GM19372 (cell line): ENCODE data around the gene FAM120B.
"Not testable (repeated sequence)": the region's sequence is repeated elsewhere in the genome, so short reads cannot be mapped to it uniquely, and the experiment has no call there.

Source experiments
- ATAC-seq: cut with Tn5 transposase; IDR thresholded peaks from one replicate; pipeline ENCODE4 v1.9.1; 2021; ENCODE audit warnings: mild to moderate bottlenecking, low read depth, moderate library complexity; ENCODE audit not compliant: unreplicated experiment

The FAM120B gene

GRCh38 chr6:170375661-170376060, 69.1 kb downstream of the FAM120B start:
- ATAC-seq, result no peak

GRCh38 chr6:170376386-170377043, 70.0 kb downstream of the FAM120B start:
- ATAC-seq, result no peak

- no peak for ATAC-seq
Measured at GRCh38 chr6:170378502-170378901, 71.9 kb downstream of the FAM120B start.

- no peak for ATAC-seq
Measured at GRCh38 chr6:170381562-170381961, 75.0 kb downstream of the FAM120B start.

- no peak for ATAC-seq
Measured at GRCh38 chr6:170383466-170384035, 77.0 kb downstream of the FAM120B start.

- ATAC-seq, result no peak
Measured at GRCh38 chr6:170385506-170385905, 78.9 kb downstream of the FAM120B start.

- ATAC-seq, result no peak
Measured at GRCh38 chr6:170388113-170388512, 81.6 kb downstream of the FAM120B start.

- ATAC-seq, result no peak
Measured at GRCh38 chr6:170393033-170393432, 86.5 kb downstream of the FAM120B start.

- no peak for ATAC-seq
Measured at GRCh38 chr6:170393807-170394399, 87.3 kb downstream of the FAM120B start.

- ATAC-seq, result no peak
Measured at GRCh38 chr6:170394980-170395379, 88.4 kb downstream of the FAM120B start.

GRCh38 chr6:170398743-170399369, 92.3 kb downstream of the FAM120B start:
- ATAC-seq, result not testable (repeated sequence)

GRCh38 chr6:170399955-170400558, 93.5 kb downstream of the FAM120B start:
- not testable (repeated sequence) for ATAC-seq

- no peak for ATAC-seq
Measured at GRCh38 chr6:170402318-170403040, 95.9 kb downstream of the FAM120B start.

GRCh38 chr6:170403451-170403850, 96.9 kb downstream of the FAM120B start:
- ATAC-seq, result no peak

- ATAC-seq, result no peak
Measured at GRCh38 chr6:170404036-170404435, 97.5 kb downstream of the FAM120B start.

GRCh38 chr6:170404697-170405096, 98.1 kb downstream of the FAM120B start:
- ATAC-seq, result no peak

GRCh38 chr6:170405311-170405975, 98.9 kb downstream of the FAM120B start:
- no peak for ATAC-seq

- ATAC-seq, result no peak
Measured at GRCh38 chr6:170407200-170407599, 100.6 kb downstream of the FAM120B start.

GRCh38 chr6:170407932-170408331, 101.4 kb downstream of the FAM120B start:
- no peak for ATAC-seq

GRCh38 chr6:170409746-170410145, 103.2 kb downstream of the FAM120B start:
- ATAC-seq, result not testable (repeated sequence)
